Stomach (tissue), 4 donors: ENCODE measurements around the gene MAG.

Source experiments
- CTCF ChIP-seq, 7 experiments: fragments of 450-650 bp in 4 of 7; fragments of 200-600 bp in 3 of 7; sonication (generic) in 3 of 7; IDR thresholded peaks; one replicate each; pipeline ENCODE4 v1.5.1; 2016 to 2019; ENCODE audit warnings: antibody characterized with exemption in 7 of 7, control low read depth in 2 of 7, mild to moderate bottlenecking in 1 of 7
- EP300 ChIP-seq: sonication (generic); formaldehyde crosslinking; IDR thresholded peaks from one replicate; pipeline ENCODE4 v1.6.1; 2017; ENCODE audit warnings: antibody characterized with exemption
- POLR2A ChIP-seq, 4 donors: fragments of 450-650 bp; IDR thresholded peaks; one replicate each; pipeline ENCODE4 v1.6.1; 2016; ENCODE audit warnings: antibody characterized with exemption in 4 of 4, control low read depth in 2 of 4, mild to moderate bottlenecking in 1 of 4, moderate library complexity in 1 of 4

- TF ChIP-seq CTCF (IDR thresholded peaks at IDR 0.05): no peak
- no peak for TF ChIP-seq EP300
- no peak for TF ChIP-seq POLR2A (IDR thresholded peaks at IDR 0.05)
These were observed 57.9 kb downstream of the MAG start for GRCh38 chr19:35349614-35350521.
